ENCODE data around the gene TRMT61A. TPM values are rescaled to one million over a fixed set of nuclear protein-coding genes. Genes with fewer than 3 reads are reported as not detected.

TRMT61A gene
- total RNA-seq, 1 donor from 2014 or later, result 12.5 TPM

GRCh38 chr14:103558071-103558882, 29.3 kb downstream of the TRMT61A start:
- peak overlapping the region; percentile 35 for H3K27ac Mint-ChIP-seq (ENCODE audit: unreplicated experiment)
- H3K4me1 Mint-ChIP-seq, result peaks cover 40% of the 10 kb centered on the region
- DNase-seq (ENCODE audit: low read depth, low spot score), result no peak
- peak overlapping the region; percentile 62 for H3K4me3 Mint-ChIP-seq
- TF ChIP-seq CTCF (conservative IDR thresholded peaks at IDR 0.05), result no peak
- H3K9me3 Mint-ChIP-seq, result no peaks in the 10 kb centered on the region
- H3K27me3 Mint-ChIP-seq (ENCODE audit: low read depth), result no peaks in the 10 kb centered on the region
- H3K36me3 Mint-ChIP-seq (ENCODE audit: low read depth), result peaks cover 8% of the 10 kb centered on the region

- H3K4me1 Mint-ChIP-seq, result peaks cover 50% of the 10 kb centered on the region
- H3K4me3 Mint-ChIP-seq, result peak overlapping the region; percentile 47
Measured at GRCh38 chr14:103559766-103560165, 30.8 kb downstream of the TRMT61A start.

GRCh38 chr14:103560691-103561090, 31.7 kb downstream of the TRMT61A start:
- peak overlapping the region; percentile 95 for H3K4me3 Mint-ChIP-seq
- no peak overlapping the region for H3K27ac Mint-ChIP-seq (ENCODE audit: unreplicated experiment)
- H3K27me3 Mint-ChIP-seq (ENCODE audit: low read depth), result no peaks in the 10 kb centered on the region
- peaks cover 50% of the 10 kb centered on the region for H3K4me1 Mint-ChIP-seq
- H3K9me3 Mint-ChIP-seq, result no peaks in the 10 kb centered on the region
- DNase-seq (ENCODE audit: low read depth, low spot score), result no peak
- H3K36me3 Mint-ChIP-seq (ENCODE audit: low read depth), result peaks cover 11% of the 10 kb centered on the region
- no peak for TF ChIP-seq CTCF (conservative IDR thresholded peaks at IDR 0.05)

More at GRCh38 chr14:103559766-103560165, 30.8 kb downstream of the TRMT61A start:
- DNase-seq (ENCODE audit: low read depth, low spot score), result no peak
- H3K9me3 Mint-ChIP-seq, result no peaks in the 10 kb centered on the region
- H3K27me3 Mint-ChIP-seq (ENCODE audit: low read depth), result no peaks in the 10 kb centered on the region
- peaks cover 11% of the 10 kb centered on the region for H3K36me3 Mint-ChIP-seq (ENCODE audit: low read depth)
- TF ChIP-seq CTCF (conservative IDR thresholded peaks at IDR 0.05), result no peak
- H3K27ac Mint-ChIP-seq (ENCODE audit: unreplicated experiment), result no peak overlapping the region

- Mint-ChIP-seq H3K27me3 (ENCODE audit: low read depth) (no peaks in the 10 kb centered on the region), H3K4me1 (peaks cover 50% of the 10 kb centered on the region), H3K4me3 (peak overlapping the region; percentile 95), H3K27ac (ENCODE audit: unreplicated experiment) (peak overlapping the region; percentile 95), H3K9me3 (no peaks in the 10 kb centered on the region), H3K36me3 (ENCODE audit: low read depth) (peaks cover 11% of the 10 kb centered on the region)
- DNase-seq (ENCODE audit: low read depth, low spot score), result no peak
- peak; percentile 25 for TF ChIP-seq CTCF (conservative IDR thresholded peaks at IDR 0.05)
Measured at GRCh38 chr14:103561381-103562178, 32.6 kb downstream of the TRMT61A start.

GRCh38 chr14:103562179-103562428, 33.1 kb downstream of the TRMT61A start:
- no peak for TF ChIP-seq CTCF (conservative IDR thresholded peaks at IDR 0.05)
- Mint-ChIP-seq H3K36me3 (ENCODE audit: low read depth) (peaks cover 11% of the 10 kb centered on the region), H3K4me1 (peaks cover 48% of the 10 kb centered on the region), H3K9me3 (no peaks in the 10 kb centered on the region), H3K27ac (ENCODE audit: unreplicated experiment) (peak overlapping the region; percentile 95), H3K4me3 (peak overlapping the region; percentile 95), H3K27me3 (ENCODE audit: low read depth) (no peaks in the 10 kb centered on the region)
- no peak for DNase-seq (ENCODE audit: low read depth, low spot score)

All from neural crest cell (in vitro differentiated cells).